Activated T-cell treated with anti-CD3 and anti-CD28 coated beads, Interleukin-2, amount 50 U/mL, for 1 hour (primary cell): ENCODE results near the gene PRICKLE3.
A peak's percentile ranks its signal among the peaks of the same experiment; 100 is the strongest.
"Not testable (repeated sequence)": the region's sequence is repeated elsewhere in the genome, so short reads cannot be mapped to it uniquely, and the experiment has no call there.

Experiments
- DNase-seq: peaks from one replicate; pipeline ENCODE4 v3.0.0-alpha.2; 2020

Gene PRICKLE3

DNA sequence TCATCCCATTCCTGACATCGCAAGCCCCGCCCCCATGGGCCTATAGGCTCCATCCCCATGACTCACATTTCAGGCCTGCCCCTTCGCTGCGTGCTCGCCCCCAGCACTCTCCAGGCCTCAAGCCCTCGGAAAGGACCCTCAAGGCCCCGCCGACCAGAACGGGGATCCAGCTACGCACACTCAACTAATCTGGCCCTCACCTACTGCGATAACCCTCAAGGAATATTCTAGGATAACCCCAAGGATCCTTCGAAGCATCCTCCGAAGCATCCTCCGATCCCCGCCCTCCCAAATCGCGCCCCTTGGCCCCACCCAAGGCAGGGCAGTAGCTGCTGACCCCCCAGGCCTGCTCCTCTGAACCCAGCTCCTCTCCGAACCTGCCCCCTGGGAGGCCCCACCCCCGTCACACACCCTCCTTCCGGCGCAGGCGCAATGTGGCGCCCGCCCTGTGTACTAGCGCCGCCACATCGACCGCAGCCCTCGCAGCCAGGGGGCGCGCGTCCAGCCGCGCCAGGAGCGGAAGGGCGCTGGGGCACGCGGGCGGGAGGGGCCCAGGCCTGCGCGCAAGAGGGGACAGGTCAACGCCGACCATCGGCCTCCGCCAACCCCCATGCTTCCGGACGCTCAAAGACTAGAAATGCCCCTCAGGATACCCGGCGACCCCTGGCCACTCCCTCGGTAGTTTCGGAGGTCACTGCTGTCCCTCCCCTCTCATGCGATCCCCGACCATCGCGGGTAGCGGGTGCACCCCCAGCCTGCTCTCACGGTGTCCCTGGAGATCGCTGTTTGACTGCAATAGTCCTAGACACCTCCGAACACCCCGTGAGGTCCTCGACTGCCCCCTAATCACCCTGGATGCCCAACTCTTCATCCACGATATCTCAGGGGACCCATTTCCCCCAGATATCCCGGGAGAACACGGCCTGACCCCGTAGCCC is 30.0 kb downstream of the PRICKLE3 start:
- DNase-seq, result peak; percentile 86

DNA sequence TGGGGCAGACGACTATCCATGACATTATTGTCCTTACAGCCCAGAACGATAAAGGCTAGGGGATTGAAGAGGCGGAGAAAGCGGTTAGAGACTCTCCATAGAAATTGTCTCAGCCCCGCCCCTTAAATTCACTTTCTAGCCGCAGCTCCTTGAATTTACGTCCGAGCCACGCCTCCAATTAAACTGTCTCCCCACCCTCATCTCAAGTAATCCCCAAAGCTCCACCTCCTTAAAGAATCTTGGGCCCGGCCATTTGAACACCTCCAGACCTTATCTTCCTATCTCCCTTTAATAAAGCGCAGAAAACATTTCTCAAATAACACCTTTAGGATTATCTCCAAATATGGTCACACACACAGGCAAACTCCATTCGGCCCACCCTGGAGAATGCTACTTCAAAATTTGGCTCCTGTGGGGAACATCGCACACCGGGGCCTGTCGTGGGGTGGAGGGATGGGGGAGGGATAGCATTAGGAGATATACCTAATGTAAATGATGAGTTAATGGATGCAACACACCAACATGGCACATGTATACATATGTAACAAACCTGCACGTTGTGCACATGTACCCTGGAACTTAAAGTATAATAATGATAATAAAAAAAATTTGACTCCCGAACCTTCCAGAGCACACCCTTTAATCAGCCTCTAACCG is 30.8 kb downstream of the PRICKLE3 start:
- no peak for DNase-seq

DNA sequence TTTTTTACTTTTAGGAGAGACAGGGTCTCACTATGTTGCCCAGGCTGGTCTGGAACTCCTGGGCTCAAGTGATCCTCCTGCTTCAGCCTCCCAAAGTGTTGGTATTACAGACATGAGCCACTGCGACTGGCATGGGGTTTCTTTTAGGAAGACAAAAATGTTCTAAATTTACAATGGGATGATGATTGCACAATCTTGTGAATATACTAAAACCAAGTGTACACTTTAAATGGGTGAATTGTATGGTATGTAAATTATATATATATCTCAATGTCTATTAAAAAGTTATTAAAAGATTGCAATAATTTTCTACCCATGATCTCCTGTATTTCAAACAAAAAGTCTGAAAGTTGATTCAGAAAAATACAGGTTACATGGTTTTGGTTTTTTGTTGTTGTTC is 32.7 kb downstream of the PRICKLE3 start:
- DNase-seq, result no peak

DNA sequence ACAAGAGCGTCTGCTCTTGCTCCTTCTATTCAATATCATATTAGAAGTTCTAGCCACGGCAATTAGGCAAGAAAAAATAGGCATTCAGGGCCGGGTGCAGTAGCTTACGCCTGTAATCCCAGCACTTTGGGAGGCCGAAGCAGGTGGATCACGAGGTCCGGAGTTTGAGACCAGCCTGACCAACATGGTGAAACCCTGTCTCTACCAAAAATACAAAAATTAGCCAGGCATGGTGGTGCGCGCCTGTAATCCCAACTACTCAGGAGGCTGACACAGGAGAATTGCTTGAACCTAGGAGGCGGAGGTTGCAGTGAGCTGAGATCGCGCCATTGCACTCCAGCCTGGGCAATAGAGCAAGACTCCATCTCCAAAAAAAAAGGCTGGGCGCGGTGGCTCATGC is 36.9 kb downstream of the PRICKLE3 start:
- DNase-seq, result not testable (repeated sequence)

DNA sequence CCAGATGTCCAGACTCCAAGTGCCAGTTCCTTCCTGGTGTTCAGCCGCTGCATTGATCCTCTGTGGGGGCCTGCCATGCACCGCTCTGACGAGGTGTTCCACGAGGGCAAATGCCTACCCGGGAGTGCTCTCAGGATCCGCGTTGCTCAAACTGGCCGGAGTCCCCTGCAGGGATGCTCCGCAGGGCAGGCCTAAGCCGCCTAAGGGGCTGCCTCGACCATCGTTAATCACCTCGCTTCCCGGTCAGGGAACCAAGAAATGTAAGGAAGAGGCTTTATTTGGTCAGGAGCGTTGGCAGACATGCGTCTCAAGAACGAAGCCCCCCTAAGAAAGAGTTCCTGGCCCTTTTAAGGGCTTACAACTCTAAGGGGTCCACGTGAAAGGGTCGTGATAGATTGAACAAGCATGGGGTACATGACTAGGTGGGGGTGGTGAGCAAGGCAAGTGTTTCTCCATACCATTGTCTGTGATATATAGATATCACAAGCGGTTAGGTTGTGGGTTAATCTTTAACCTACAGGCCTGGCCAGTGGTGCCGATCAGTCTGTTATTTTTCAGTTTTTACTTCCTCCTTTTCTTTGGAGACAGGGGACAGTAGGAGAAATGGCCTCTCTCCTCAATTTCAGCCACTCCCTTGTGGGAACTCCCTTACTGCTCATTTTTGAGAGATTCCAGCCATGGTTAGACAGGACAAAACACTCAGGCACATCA is 37.6 kb downstream of the PRICKLE3 start:
- DNase-seq, result not testable (repeated sequence)

DNA sequence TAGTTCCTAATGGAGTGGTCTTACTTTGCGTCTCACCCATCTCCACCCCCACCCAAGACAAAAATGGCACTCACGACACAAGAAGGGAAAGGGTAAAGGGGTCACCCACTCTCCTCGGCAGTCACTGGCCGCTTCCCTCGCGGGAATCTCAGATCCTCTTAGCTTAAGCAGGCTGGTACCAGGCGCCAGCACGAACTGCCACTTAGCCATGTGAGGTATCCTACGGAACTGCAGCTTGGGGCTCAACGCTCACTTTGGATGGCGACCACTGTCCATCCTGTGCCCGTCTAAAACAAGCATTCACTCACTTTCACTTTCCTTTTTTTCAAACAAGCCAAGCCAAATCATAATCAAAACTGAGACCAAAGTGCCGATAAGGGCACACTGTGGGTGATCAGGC is 38.2 kb downstream of the PRICKLE3 start:
- DNase-seq, result no peak

DNA sequence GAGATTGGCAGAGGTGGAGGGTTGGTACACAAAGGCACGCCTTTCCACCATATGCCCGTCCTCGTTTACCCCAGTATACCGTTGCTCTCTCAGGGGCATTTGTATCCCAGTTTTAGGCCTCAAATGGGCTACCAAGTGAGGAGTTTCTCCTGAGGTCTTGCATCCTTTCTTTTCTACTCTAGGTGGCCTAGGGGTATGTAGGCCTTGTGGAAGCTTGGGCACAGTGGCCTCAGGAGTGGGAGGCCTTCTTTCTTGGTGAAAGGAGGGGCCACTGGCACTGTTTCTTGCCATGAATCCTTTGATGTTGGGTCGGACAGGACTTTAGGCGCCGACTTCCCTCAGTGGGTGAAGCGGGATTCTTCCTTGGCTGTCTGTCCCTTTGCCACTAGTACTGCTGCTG is 38.9 kb downstream of the PRICKLE3 start:
- no peak for DNase-seq

DNA sequence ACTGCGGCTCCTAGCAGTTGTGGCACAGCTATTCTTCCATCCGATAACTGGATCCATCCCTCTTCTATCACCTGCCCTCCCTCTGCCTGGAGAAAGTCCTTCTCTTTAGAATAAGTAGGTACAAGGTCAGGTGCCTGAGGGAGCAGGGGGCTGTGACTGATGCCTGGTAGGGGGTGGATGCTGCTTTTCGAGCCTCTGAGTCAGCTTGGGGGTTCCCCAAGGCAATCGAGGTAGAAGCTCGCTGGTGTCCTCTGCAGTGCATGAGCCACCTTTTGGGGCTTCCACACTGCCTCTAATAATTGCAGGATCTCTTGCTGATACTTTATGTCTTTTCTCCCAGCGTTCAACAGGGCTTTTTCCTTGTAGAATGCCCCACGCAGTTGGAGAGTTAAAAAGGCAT is 43.0 kb downstream of the PRICKLE3 start:
- DNase-seq, result not testable (repeated sequence)

DNA sequence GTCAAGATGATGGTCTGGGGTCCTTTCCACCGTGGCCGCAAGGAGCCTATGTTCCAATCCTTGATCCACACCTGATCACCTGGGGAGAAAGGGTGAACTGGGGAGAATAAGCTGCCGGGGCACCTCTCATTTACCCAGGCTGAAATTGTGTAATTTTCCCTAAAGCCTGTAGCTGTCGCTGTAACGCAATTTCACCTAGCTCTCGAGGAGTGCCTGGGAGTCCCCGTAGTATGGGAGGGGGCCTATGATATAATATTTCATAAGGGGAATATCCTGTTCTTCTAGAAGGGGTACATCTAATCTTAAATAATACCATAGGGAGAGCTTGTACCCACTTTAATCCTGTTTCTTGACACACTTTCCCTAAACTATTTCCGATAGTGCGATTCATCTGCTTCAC is 43.9 kb downstream of the PRICKLE3 start:
- not testable (repeated sequence) for DNase-seq

DNA sequence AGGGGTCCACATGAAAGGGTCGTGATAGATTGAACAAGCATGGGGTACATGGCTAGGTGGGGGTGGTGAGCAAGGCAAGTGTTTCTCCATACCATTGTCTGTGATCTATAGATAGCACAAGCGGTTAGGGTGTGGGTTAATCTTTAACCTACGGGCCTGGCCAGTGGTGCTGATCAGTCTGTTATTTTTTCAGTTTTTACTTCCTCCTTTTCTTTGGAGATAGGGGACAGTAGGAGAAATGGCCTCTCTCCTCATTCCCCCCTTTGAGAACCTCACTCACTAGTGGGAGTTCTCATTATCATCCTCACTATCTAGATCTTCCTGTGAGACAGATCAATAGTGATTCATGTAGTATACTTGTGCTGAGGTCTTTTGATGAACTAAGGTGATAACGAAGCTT is 46.5 kb downstream of the PRICKLE3 start:
- no peak for DNase-seq

DNA sequence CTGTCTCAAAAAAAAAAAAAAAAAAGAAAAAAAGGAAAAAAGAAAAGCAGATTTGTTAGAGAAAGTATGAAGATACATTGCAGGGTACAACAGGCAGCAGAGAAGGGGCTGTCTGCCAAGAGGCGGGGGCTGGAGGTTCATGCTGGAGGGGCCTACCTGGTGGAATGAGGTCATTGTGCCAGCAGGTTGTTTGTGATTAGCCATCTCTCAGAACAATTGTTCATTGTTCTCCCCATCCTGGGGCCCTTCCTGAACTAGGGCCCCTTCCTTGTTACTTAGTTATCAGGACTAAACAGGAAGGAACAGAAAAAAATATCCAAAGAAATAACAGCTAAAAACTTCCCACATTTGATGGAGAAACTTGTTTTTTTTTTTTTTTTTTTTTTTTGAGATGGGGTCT is 48.7 kb downstream of the PRICKLE3 start:
- DNase-seq, result no peak

DNA sequence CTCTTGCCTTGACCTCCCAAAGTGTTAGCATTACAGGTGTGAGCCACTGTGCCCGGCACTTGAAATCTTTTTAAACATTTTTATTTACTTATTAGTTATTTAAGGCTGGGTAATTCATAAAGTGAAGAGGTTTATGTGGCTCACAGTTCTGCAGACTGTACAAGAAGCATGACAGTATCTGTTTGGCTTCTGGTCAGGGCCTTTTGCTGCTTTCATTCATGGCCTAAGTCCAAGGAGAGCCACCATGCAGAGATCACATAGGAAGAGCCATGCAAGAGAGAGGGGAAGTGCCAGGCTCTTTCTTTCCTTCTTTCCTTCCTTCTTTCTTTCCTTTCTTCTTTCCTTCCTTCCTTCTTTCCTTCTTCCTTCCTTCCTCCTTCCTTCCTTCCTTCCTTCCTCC is 52.4 kb downstream of the PRICKLE3 start:
- DNase-seq, result no peak

DNA sequence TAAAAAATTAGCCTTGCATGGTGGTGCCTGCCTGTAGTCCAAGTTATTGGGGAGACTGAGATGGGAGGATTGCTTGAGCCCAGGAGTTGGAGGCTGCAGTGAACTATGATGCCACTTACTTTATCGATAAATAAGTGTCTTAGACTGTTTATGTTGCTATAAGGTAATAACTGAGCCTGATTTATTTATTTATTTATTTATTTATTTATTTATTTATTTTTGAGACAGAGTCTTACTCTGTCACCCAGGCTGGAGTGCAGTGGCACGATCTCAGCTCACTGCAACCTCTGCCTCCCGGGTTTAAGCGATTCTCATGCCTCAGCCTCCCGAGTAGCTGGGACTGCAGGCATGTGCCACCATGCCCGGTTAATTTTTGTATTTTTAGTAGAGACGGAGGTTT is 53.9 kb downstream of the PRICKLE3 start:
- DNase-seq, result not testable (repeated sequence)

DNA sequence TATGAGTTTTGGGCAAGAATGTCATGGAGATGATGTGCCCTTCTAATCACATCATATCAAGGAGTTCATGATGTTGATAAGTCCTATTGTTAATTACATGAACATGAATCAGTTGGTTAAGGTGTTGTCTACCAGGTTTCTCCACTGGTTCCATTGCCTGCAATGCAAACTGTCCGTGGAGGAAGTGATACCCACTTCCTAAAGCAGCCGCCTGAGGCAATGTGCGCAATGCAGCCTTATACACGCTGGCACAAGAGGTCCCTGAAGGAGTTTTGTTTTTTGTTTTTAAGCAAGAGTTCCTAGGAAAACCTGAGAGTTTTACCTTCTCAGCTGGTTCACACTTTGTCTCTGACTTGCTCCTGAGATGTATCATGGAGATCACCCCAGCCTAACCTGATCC is 56.7 kb downstream of the PRICKLE3 start:
- no peak for DNase-seq

DNA sequence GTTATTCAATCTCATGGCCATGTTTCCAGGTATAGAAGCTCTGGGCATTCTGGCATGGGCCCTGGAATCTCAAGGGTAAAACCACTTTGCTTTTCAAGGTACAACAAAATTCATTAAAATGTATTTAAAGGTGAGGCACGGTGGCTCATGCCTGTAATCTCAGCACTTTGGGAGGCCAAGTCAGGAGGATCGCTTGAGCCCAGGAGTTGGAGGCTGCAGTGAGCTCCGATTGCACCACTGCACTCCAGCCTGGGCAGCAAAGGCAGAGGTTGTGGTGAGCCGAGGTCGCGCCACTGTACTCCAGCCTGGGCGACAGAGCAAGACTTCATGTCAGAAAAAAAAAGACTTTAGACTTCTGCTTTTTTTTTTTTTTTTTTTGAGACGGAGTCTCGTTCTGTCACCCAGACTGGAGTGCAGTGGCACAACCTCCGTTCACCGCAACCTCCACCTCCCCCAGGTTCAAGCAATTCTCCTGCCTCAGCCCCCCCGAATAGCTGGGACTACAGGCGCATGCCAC is 58.4 kb downstream of the PRICKLE3 start:
- DNase-seq, result not testable (repeated sequence)
